WERI-Rb-1 (cell line): Measurements from ENCODE around the gene SLIT3.

Source experiments
- DNase-seq: peaks from one replicate; pipeline ENCODE4 v3.0.0-alpha.2; 2020
- H3K27ac ChIP-seq: fragments of 250-450 bp; sonication (Bioruptor Pico); 2 replicates; pipeline ENCODE4 v1.5.1; 2020; ENCODE audit warnings: mild to moderate bottlenecking, moderate library complexity
- H3K27me3 ChIP-seq: fragments of 250-450 bp; sonication (Bioruptor Pico); 2 replicates; pipeline ENCODE4 v1.5.1; 2021; ENCODE audit warnings: mild to moderate bottlenecking, low read depth, moderate library complexity; ENCODE audit not compliant: insufficient read depth, severe bottlenecking
- H3K36me3 ChIP-seq: fragments of 250-450 bp; sonication (Bioruptor Pico); 2 replicates; pipeline ENCODE4 v1.5.1; 2020; ENCODE audit warnings: mild to moderate bottlenecking, moderate library complexity
- H3K4me3 ChIP-seq: 2 replicates; pipeline ENCODE4 v1.5.1; 2011; ENCODE audit warnings: low read depth, mild to moderate bottlenecking, control low read depth, low read length
- H3K9me3 ChIP-seq: fragments of 250-450 bp; sonication (Bioruptor Pico); 2 replicates; pipeline ENCODE4 v1.5.1; 2021; ENCODE audit warnings: mild to moderate bottlenecking, moderate library complexity; ENCODE audit not compliant: severe bottlenecking
- TF ChIP-seq, protein P1 (sequence below): IDR thresholded peaks from 2 replicates; pipeline ENCODE4 v1.5.1; 2011; ENCODE audit warnings: low read depth, mild to moderate bottlenecking, control low read depth, inconsistent platforms, low read length

The SLIT3 gene

DNA sequence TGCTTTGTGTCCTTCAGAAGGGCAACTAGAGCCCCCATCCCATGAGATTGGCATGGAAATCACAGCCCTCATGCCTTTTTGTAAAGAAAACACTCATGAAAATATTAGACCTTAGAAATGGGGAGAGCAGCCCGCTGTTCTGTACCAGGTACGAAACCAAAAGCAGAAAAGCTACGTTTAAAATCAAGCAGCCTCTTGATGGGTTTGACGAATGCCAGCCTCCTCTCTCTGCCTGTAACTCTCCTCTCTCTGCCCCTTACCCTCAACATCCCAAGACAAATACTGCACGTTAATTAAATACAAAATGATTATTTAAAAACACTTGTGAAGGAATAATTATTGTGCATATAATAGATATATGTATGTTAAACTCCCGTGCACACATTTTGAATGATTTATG is 390.1 kb downstream of the SLIT3 start:
- Histone ChIP-seq H3K4me3 (no peak overlapping the region), H3K9me3 (no peaks in the 10 kb centered on the region), H3K27me3 (peaks cover 93% of the 10 kb centered on the region), H3K27ac (no peak overlapping the region), H3K36me3 (no peaks in the 10 kb centered on the region)
- no peak for DNase-seq
- TF ChIP-seq, protein P1, sequence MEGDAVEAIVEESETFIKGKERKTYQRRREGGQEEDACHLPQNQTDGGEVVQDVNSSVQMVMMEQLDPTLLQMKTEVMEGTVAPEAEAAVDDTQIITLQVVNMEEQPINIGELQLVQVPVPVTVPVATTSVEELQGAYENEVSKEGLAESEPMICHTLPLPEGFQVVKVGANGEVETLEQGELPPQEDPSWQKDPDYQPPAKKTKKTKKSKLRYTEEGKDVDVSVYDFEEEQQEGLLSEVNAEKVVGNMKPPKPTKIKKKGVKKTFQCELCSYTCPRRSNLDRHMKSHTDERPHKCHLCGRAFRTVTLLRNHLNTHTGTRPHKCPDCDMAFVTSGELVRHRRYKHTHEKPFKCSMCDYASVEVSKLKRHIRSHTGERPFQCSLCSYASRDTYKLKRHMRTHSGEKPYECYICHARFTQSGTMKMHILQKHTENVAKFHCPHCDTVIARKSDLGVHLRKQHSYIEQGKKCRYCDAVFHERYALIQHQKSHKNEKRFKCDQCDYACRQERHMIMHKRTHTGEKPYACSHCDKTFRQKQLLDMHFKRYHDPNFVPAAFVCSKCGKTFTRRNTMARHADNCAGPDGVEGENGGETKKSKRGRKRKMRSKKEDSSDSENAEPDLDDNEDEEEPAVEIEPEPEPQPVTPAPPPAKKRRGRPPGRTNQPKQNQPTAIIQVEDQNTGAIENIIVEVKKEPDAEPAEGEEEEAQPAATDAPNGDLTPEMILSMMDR = no peak

DNA sequence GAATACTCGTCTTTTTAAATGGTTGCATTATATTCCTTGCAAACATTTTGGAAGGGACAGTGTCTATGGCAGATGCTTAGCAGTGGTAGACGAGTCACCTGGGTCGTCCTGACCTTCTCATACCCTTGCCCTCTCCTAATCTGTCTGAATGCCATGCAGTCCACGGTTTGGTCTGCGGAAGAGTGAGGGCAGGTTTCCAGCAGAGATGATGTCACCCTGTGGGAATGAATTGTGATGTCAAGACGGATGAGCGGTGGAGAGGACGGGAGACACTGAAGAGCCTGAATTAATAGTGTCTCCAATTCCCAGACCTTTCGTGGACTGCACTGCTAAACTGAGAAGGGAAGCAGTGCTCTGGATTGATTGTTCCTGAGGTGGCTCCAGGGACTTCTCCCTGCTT is 392.7 kb downstream of the SLIT3 start:
- H3K27ac ChIP-seq = no peak overlapping the region
- no peak for DNase-seq
- no peaks in the 10 kb centered on the region for H3K36me3 ChIP-seq
- TF ChIP-seq, protein P1 = no peak
- no peaks in the 10 kb centered on the region for H3K9me3 ChIP-seq
- H3K27me3 ChIP-seq = peaks cover 89% of the 10 kb centered on the region
- no peak overlapping the region for H3K4me3 ChIP-seq

DNA sequence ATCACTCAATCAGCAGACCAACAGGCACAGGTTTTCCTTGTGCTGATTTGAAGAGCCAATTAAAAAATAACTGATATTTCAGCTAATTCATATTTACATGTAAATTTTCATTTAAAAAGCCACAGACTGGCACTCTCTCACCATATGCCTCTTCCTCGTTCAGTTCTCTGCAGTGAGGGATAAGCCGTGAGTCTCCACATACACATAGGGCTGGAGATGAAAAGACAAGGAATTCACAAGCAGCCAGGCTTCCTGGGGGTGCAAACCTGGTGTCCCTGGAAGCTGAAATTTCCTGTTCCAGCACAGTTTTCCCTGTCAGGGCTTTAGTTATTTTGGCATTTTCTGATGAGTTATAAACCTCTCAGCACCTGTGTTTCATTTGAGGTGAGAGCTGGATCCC is 397.9 kb downstream of the SLIT3 start:
- DNase-seq = no peak
- TF ChIP-seq, protein P1 = no peak
- peaks cover 89% of the 10 kb centered on the region for H3K27me3 ChIP-seq
- H3K36me3 ChIP-seq = no peaks in the 10 kb centered on the region
- H3K9me3 ChIP-seq = no peaks in the 10 kb centered on the region
- H3K27ac ChIP-seq = no peak overlapping the region
- no peak overlapping the region for H3K4me3 ChIP-seq

DNA sequence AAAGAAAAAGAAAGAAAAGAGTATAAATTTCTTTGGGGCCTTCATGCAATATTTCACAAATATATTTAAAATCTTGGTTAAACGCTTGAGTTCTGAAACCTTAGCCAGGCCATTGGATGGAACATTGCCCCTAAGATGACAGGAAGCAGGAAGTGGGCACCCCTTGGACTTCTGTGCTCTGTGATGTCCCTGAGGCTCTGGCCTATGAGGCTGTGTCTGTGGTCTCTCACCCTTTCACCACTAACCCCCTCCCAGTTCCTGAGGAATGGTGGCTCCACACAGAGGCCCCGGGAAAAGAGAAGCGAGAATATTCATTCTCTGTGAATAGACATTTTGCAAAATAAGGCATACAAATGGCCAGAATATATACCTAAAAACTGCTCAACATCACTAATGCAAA is 401.3 kb downstream of the SLIT3 start:
- Histone ChIP-seq H3K4me3 (no peak overlapping the region), H3K27ac (no peak overlapping the region), H3K36me3 (no peaks in the 10 kb centered on the region), H3K9me3 (no peaks in the 10 kb centered on the region), H3K27me3 (peaks cover 85% of the 10 kb centered on the region)
- DNase-seq = no peak
- TF ChIP-seq, protein P1 = no peak

DNA sequence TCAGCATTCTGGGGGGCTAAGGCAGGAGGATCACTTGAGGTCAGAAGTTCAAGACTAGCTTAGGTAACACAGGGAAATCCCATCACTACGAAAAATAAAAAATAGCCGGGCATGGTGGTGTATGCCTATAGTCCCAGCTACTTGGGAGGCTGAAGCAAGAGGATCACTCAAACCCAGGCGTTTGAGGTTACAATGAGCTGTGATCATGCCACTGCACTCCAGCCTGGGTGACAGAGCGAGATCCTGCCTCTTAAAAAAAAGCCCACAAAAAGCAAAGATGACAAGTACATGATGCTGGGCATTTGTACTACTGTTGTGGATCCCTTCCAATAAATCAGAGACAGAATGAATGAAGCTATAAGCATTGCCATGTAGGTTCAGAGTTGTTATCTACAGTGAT is 401.7 kb downstream of the SLIT3 start:
- Histone ChIP-seq H3K9me3 (no peaks in the 10 kb centered on the region), H3K4me3 (no peak overlapping the region), H3K36me3 (no peaks in the 10 kb centered on the region), H3K27me3 (peaks cover 86% of the 10 kb centered on the region), H3K27ac (no peak overlapping the region)
- DNase-seq = no peak
- TF ChIP-seq, protein P1 = no peak

DNA sequence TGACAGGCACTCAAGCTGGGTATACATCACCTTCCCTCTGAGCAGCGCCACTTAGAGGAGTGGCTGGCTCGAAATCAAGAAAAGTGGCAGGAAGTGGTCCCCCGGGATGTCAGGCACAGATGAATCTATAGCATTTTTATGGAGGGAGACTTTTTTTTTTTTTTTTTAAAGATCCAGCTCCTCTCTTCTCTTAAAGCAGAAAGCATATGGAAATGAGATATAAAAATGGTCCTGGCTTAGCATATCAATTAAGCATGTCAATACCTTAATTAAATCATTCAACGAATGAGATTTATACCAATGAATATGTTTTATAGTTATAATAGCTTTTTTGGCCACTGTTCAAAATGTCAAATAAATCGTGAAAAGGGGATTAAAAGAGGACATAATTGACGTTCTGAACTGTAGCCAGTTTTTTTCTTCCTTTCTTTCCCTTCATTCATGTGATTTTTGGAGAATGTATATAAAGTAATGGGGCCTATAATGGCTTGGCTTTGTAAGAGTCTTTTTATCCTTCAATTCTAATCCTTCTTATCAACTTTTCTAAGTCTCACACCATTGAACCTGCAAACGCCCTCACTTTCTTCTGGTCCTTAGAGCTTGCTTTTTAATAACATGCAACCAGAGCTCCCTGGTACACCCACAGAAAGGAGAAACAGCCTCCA is 402.6 kb downstream of the SLIT3 start:
- Histone ChIP-seq H3K4me3 (no peak overlapping the region), H3K27me3 (peaks cover 92% of the 10 kb centered on the region), H3K27ac (no peak overlapping the region), H3K36me3 (no peaks in the 10 kb centered on the region), H3K9me3 (no peaks in the 10 kb centered on the region)
- TF ChIP-seq, protein P1 = no peak
- no peak for DNase-seq
